B cell (primary cell): Measurements from ENCODE around the gene MACO1.
"Not testable (repeated sequence)": the region's sequence is repeated elsewhere in the genome, so short reads cannot be mapped to it uniquely, and the experiment has no call there.

Experiments used
- CTCF ChIP-seq: fragments of 200-600 bp; IDR thresholded peaks from one replicate; pipeline ENCODE4 v1.8.0; 2022; ENCODE audit warnings: antibody characterized with exemption, mild to moderate bottlenecking
- EZH2 ChIP-seq: IDR thresholded peaks from 2 replicates; pipeline ENCODE4 v1.6.1; 2012; ENCODE audit warnings: borderline replicate concordance, low read depth, mild to moderate bottlenecking, moderate library complexity, low read length; ENCODE audit not compliant: insufficient read depth, poor library complexity, severe bottlenecking

DNA sequence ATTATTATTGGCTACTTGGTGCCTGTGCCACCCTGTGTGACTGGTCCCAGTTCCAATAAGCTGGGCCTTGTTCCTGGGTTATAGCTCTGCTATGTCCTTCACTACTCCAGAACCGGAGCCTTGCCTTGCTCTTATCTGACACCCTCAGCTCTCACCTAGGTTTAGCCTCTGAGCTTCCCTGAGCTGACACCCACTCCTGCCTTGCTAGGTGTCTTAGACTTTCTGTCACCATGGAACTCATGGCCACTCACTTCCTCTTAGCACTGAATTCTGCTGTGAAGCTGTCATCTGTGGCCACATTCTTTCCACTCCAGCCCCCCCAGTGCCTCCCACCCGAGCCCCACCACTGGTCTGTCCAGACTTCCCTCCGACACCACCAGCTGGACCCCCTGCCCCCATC lies 41.0 kb upstream of the MACO1 start:
- not testable (repeated sequence) for TF ChIP-seq CTCF, EZH2
